GM12892 (cell line): ENCODE data around the gene LRRC75A.

Source experiments
- POLR2A ChIP-seq: IDR thresholded peaks from 2 replicates; pipeline ENCODE4 v1.6.1; 2011; ENCODE audit warnings: low read depth, low read length, control low read depth
- POLR2AphosphoS5 ChIP-seq: IDR thresholded peaks from 2 replicates; pipeline ENCODE4 v1.6.1; 2011; ENCODE audit warnings: low read depth, low read length, control low read depth
- TAF1 ChIP-seq: IDR thresholded peaks from 2 replicates; pipeline ENCODE4 v1.6.1; 2011; ENCODE audit warnings: low read depth, mild to moderate bottlenecking, control low read depth, low read length, borderline replicate concordance

DNA sequence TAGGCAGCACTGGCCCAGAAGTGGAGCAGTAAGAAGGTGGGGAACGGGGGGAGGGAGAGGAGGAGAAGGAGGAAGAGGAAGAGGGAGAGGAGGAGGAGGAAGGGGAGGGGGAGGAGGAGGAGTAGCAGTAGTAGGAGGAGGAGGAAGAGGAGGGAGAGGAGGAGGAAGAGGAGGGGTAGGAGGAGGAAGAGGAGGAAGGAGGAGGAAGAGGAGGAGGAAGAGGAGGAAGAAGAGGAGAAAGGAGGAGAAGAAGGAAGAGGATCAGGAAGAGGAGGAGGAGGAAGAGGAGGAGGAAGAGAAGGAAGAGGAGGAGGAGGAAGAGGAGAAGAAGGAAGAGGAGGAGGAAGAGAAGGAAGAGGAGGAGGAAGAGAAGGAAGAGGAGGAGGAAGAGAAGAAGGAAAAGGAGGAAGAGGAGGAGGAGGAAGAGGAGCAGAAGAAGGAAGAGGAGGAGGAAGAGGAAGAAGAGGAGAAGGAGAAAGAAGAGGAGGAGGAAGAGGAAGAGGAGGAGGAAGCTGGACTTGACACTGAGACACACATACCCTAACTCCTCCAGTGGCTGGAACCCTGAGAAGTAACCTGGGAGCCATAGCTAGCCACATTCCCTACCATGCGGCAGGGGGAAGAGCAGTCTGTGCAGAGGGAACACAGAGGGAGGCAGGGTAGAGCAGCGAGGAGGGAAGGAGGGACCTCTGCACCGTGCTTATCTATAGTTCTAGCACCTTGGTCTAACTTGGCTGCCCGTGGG lies 35.8 kb downstream of the LRRC75A start:
- no peak for TF ChIP-seq POLR2A
- no peak for TF ChIP-seq POLR2AphosphoS5
- TF ChIP-seq TAF1, result no peak
